HUDEP-2 (cell line): ENCODE measurements around the gene KIAA1328.
"Not testable (repeated sequence)": the region's sequence is repeated elsewhere in the genome, so short reads cannot be mapped to it uniquely, and the experiment has no call there.

ENCODE experiments used
- DNase-seq, 76 experiments: peaks; one replicate each; lab custom pipeline; 2025; ENCODE audit not compliant: unreplicated experiment in 76 of 76; lab: John Stamatoyannopoulos, UW

Gene KIAA1328

DNA sequence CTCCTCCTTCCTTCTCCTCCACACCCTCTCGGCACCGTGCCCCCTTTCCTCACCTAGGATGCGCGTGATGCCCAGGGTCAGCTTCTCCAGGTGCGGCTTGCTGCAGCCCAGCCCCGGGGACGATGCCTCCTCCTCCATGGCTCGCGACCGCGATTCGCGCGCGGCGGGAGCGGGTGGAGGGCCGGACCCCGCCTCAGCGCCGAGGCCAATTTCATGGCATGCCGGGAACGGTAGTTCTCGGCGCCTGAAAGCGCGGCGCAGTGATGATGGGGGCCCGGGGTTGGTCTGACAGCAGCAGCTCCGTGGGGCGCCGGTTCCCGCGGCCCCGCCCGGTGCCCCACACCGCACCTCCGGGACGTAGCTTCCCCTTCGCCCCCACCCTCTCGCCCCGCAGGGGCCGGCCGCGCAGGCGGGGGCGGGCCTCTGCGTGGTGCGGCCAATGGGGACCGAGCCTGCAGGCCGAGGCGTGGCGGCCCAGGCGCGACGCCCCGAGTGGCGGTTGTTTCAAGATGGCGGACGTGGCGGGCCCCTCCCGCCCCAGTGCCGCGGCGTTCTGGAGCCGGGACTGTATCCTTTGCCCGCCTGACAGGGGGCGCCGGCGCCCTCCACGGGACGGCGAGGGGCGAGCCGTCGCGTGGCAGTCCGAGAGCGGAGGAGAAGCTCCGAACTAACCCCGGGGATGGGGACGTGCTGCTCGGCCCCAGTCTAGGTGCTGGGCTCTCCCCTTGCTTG is at the start of gene KIAA1328, which contains the start of gene TPGS2:
Gene KIAA1328 (plus strand): TSS at position 498 of the 732 bp plus-strand sequence. CDS start 12 bp downstream, at position 510.
Gene TPGS2 (minus strand): TSS at position 373 of the 732 bp plus-strand sequence. CDS start 235 bp downstream, at position 138.
- DNase-seq = peak in 75 of 76 experiments; percentile 9 to 96 (median 86)

DNA sequence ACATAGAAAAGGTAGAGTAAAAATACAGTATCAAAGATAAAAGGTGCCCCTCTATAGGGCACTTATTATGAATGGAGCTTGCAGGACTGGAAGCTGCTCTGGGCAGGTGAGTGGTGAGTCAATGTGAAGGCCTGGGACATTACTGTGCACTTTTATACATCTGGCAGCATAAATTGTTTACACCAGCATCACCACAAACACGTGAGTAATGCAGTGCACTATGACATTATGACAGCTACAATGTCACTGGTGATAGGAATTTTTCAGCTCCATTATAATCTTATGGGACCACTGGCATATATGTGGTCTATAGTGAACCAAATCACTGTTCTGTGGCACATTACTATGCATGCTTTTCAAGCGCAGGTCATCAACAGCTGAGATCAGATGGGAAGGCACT is 48.2 kb upstream of the KIAA1328 start:
- DNase-seq = no peak

DNA sequence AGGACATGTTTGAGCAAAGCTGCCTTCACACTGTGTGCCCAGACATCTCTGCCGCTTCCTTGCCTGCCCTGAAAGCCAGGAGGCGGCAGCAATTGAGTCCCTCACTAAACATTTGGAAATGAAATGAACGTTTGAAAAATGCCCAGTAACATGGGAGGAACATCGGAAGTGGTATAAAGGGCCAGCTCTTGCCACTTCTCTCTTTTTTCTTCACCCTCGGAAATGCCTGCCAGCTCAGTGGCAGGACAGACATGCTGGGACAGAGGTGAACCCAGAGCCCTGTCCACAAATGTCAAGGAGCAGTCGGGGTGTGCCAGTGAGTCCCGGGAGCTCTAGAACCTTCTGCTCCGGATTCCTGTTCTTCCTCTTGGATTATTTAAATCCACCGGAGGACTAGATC is 46.2 kb upstream of the KIAA1328 start:
- DNase-seq = no peak

DNA sequence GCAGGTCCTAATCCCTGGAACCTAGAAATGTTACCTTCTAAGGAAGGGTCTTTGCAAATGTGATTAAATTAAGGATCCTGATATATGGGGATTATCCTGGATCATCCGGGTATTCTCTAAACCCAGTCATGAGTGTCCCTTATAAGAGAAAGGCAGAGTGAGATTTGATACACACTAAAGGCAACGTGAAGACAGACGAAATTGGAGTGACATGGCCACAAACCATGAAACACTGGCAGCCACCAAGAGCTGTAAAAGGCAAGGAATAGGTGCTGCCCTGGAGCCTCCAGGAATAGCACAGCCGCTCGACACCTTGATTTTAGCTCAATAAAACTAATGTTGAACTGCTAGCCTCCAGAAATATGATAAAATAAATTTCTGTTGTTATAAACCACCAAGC is 45.1 kb upstream of the KIAA1328 start:
- no peak for DNase-seq

DNA sequence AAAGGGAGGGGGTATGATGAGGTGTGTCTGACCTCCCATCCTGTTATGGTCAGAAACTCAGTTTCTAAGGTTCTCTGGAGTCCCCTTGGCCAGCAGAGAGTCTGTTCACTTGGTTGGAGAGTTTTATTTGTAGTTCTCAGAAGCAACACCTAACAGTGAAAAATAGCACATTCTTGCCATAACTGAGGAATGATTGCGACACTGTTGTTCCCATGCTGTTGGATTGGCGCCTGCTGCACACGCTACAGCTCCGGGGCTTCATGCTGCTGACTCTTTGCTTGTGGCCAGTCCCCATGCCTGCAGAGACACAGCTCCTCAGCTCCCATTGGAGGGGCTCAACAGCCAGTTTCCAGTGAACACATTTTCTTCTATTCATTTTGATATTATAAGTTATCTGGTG is 42.2 kb upstream of the KIAA1328 start:
- DNase-seq = no peak

DNA sequence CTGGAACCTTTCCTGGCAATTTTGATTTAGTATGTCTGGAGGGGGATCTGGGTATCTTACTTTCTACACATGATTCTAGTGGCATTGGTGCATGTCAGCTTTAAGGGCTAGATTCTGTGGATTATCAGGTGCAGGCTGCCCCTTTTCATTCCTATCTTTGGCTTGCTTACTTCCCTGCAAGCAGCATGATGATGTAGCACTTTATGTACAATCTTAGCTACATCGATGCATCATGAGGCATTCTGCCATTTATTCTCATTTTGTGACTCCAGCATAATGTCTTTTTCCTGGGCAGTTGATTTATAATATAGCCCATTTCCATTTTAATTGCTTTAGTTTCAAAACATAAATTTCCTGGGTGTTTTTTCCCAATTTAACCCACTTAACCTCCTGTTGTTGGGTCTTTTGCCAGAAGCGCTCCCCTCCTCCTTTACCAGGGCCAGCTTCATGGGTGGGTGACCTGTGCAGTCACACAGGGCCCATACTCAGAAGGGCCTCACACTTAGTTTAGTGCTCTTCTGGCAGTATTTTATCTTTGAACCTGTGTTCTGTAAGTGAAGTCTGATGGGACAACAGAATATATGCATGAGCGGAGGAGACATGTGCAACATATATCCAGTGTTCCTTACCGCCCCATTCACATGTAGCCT is 36.2 kb upstream of the KIAA1328 start:
- no peak for DNase-seq

DNA sequence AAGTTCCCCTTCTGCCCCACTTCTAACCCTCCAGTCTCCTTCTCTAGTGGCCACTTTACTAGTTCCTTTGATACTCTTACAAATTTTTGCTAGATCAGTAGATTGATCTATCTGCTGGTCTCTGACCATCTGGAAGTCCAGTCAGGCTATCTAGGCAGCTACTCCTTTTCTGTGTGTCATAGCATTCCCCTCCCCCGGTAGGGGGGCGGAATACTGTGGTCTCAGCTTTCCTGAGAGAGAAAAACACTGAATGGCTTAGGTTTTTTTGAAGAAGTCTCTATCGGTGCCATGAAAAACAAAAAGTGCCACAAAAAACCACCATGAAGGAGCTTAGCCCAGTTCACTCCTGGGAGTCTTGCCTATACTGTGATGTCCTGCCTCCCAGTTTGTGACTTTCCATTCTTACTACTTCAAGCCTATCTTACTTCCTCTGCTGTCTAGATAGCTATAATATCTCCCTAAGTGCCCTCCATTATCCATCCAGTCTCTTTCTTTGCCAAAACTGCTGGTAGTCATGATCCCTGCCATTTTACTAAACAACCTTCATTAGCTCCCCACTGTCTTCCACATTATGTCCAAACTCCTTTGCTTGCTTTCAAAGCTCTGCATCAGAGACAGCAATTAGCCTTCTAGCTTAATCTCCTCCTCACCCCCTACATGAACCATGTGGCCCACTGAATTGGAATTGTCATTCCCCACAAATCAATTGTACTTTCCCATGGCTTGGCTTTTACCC is 30.0 kb upstream of the KIAA1328 start:
- peak in 1 of 76 experiments; percentile 6 for DNase-seq

DNA sequence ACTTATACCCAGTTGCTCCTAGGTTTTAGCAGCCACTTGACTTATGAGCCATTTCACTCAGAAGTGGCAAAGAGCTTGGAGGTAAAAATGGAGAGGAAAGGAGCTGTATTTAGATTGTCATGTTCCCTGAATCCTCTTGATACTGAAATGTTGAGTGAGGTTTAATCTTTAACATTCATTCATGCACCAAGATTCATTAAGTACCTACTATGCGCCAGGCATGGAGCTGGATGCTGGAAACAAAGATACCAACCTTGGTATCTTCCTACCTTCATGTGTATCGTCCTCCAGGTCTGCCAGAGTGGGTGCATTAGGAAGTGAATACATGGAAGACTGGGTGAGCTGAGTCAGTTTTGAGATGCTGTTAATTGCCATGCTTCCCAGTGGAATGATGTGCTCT is 23.8 kb upstream of the KIAA1328 start:
- no peak for DNase-seq

DNA sequence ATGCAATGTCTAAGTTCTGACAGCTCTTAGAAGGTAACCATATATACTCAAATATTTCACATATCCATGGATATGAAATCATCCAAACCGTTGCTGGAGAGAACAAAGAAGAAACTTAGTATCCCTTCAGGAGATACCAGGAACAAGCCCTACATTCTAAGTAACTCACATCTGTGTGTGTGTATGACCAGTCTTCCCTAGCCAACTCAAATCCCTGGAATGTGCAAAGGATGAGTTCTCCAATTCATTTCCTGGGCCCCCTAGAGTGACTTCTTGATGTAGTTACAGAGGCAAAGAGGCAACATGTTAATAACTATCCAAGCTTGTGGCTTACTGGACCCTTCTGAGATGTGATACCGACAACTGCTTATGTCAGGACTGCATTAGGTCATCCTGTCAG is 20.2 kb upstream of the KIAA1328 start:
- no peak for DNase-seq

DNA sequence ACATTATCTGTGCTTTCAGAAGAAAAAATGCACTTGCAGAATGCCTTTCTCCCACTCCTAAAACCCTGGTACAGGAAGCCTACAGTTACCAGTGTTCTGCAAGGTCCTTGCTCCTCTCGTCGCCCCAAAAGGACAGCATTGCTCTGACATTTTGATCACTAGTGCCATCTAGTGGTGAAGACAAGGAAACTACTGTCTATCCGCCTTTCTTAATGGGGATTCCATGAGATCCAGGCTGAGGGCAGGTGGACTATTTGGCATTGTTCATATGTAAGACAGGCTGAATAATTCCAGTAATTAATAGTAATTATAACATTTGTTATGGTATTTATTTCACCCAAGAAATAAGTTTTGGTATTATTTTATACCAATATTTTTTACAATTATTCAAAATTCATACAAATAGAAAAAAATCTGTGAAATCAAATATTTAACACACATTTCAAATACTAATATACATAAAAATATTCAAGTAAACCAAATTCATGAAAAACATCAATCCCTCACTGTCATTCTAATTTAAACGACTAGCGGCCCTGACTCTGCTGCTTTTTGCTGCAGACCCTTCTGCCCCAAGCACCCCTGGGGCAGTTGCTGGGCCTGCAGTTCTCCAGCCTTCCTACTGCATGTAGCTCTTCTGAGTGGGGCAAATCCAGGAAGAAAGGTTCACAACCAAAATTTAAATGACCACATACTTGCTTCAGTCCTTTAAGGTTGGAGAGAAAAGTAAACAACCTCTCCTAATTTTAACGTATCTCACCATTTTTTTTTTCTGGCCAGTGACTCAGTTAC is 19.1 kb upstream of the KIAA1328 start:
- peak in 53 of 76 experiments; percentile 1 to 90 (median 54) for DNase-seq

DNA sequence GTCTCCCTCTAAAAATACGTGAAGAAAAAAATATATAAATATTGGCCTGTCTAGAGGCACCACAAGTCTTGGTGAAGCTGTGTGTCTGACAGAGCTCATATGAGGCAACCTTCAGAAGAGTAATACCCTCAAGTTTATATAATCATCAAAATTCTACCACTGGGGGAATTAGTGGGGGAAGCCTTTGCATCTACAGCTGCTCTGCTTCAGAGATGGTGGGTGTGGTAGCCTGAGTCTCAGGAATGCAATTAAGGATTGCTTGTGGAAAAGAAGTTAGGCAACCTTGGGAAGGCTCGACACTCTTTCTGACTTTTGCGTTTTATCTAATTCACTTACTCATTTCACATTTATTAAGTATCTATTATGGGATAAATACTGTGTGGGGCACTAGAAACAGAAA is 17.5 kb upstream of the KIAA1328 start:
- DNase-seq = peak in 42 of 76 experiments; percentile 3 to 66 (median 35)

DNA sequence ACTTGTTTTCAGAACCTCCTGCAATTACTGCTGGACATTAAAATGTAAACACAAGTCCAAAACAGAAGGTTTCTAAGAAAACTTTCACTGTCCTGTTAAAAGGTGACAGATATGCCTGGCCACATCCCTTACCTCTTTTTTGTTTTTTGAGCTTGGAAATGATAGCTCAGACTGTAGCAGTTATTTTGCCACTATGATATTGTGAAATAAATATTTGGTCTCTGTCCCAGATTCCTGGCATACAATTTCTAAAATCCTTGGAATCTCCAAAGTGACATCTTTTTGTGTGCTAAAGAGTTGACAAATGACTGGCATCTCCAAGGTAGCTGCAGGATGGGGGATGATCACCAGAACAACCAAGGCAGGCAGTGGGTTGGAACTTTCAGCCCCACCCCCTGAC is 17.0 kb upstream of the KIAA1328 start:
- DNase-seq = no peak

DNA sequence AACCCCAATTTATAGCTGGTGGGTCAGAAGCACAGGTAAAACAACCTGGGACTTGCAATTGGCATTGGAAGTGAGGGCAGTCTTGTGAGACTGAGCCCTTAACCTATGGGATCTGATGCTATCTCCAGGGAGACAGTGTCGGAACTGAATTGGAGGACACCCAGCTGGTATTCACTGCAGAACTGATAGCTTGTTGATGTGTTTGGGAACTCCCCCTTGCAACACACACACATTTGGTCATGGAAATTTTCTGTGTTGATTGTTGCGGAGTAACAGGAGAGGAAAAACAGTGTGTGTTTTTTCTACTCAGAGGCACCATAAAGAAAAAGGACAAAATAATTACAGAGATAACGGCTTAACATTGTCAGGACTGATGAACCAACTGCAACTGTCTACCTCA is 16.2 kb upstream of the KIAA1328 start:
- peak in 28 of 76 experiments; percentile 5 to 75 (median 30) for DNase-seq

DNA sequence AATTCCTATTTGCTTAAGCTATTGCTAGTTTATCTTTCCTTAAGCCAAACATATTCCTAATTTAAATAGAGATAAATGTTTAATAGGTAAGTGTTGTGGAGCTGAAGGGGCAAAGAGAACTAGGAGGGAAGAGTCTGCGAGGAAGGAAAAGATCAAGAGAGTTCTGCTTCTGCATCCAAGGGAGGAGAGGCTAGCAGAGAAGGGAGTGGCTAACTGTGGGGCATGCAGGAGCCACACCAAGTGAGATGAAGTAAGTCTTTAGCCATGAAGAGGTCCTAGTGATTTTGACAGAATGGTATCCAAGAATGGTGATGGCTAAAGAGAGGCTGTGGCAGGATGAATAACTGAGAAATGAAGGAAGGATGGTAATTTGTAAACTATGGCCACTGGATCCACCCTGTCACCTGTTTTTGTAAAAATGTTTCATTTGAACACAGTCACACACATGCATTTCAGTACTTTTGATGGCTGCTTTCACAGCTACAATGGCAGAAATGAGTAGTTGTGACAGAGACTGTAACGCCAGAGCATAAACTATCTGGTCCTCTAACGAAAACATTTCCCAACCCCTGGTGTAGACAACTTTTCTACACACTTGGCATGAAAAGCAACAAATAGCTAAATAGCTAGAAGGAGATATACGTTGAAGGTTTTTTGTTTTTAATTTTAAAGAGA is 15.7 kb upstream of the KIAA1328 start:
- DNase-seq = peak in 37 of 76 experiments; percentile 2 to 59 (median 25)

DNA sequence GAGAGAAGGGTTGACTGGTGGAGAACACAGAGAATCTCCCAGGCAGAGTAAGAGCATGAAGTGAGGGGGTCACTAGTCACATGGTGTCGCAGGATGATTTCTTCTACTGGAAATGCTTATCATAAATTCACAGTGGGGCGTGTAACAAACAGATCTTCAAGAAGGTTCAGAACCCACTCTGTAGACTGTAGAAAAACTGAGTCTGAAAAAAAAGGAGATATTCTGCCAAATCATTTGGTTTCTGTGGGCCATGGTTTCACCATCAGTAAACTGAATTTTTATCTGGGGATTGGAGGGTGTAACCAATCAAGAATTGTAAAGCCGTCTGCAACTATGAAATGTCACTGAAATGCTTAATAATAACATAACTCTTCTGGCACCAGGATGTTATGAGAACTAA is 15.1 kb upstream of the KIAA1328 start:
- peak in 65 of 76 experiments; percentile 1 to 95 (median 68) for DNase-seq

DNA sequence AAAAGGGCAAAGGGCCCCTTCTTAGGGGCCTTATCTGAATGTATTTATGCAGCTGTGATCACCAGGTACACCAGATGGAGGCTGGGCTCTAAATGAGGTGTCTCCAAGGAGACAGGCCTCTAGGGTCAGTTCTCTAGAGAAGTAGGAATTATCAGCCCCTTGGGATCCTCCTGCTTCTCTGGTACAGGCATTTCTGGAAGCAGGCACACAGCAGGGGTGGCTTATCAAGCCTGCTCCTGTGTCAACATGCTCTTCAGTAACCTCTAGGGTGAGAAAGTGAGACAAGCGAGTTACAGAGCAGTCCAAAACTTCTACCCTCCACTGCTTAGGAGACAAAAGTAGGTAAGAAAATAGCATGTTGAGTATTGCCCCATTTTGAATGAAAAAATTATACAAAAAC is 13.9 kb upstream of the KIAA1328 start:
- DNase-seq = peak in 22 of 76 experiments; percentile 4 to 63 (median 20)

DNA sequence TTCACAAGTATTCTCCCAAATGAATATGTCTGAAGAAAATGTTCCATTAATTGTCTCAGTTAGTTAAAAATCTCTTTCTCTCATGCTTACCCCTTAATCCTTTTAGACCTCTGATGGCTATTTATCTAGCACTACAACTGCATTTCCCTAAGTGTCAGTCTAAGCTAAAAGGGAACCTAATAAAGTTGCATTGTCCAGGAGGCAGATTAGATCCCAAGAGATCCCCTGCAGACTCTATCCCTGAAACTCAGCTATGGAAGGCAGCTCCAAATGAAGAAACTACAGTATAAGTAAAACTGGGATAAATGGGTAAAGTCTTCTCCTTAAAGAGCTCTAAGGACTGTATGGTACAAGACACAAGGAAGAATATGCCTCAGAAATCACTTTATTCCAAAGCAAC is 12.8 kb upstream of the KIAA1328 start:
- not testable (repeated sequence) for DNase-seq

DNA sequence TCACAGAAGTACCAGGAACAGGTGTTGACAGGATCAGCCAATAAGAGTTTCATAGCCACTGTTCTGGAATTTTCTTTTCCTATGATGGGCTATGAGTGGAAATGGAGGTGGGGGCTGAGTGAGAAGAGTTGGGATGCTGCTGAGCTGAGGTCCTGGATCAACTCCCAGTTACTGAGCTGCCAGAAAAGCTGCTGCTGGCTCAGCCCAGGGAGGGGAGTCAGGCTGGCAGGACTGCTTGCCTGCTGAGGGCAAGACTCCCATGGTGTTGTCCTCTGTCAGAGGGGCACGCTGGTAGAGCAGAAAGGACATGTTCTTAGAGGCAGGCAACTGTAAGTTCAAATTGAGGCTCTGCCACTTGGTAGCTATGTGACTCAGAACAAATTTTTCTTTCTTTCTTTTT is 11.9 kb upstream of the KIAA1328 start:
- no peak for DNase-seq

DNA sequence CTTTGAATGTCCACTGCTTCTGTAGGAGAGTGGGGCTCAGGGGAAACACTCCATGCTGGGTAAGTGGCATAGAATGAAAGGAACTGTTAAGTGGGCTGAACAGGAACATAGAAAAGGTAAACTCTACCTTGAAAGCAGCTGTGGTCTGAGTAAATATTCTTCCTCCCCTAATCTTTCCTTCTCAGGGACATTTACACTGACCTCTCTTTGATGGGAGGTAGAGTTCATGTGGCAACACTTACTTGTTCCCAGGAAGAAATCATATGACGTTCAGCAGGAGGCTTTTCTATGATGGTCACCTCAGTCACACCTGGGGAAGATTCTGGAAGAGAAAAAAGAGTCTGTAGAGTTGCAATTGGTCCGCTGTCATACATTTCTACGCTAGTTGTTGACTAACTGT is 10.3 kb upstream of the KIAA1328 start:
- DNase-seq = no peak

DNA sequence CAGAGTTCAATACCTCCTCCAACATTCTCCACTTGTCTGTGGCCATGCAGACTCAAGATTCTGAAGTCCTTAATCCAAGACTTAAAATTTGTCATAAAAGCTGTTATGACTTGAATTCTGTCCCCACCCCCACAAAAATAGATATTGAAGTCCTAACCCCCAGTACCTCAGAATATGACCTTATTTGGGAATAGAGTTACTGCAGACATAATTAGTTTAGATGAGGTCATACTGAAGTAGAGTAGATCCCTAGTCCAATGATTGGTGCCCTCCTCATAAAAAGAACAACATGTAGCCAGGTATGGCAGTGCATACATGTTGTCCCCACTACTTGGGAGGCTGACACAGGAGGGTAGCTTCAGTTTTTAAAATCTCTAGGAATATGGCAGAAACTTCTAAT is 9.3 kb upstream of the KIAA1328 start:
- no peak for DNase-seq
